ENCODE data around the gene LTB.

- no peak for TF ChIP-seq CTCF (IDR thresholded peaks at IDR 0.05)
- TF ChIP-seq POLR2A (IDR thresholded peaks at IDR 0.05): no peak
- TF ChIP-seq POLR2AphosphoS5 (IDR thresholded peaks at IDR 0.05): no peak
Observed at GRCh38 chr6:31535538-31536324, 46.5 kb downstream of the LTB start.
